ENCODE data around the gene DCTN4.

- TF ChIP-seq POLR2A (IDR thresholded peaks at IDR 0.05; ENCODE audit: low read length) (peak; percentile 8), GATA1 (IDR thresholded peaks at IDR 0.05; ENCODE audit: low read depth, low read length) (no peak)
Measured at GRCh38 chr5:150778088-150778516, 19.3 kb upstream of the DCTN4 start.

Data from erythroblast (primary cell).